ENCODE results near the gene ATP1B1. TPM values are rescaled to one million over a fixed set of nuclear protein-coding genes. Genes with fewer than 3 reads are reported as not detected.

The ATP1B1 gene
- total RNA-seq, 1 donor from 2014 or later: 108 TPM

GRCh38 chr1:169081503-169082123 lies 24.9 kb upstream of the ATP1B1 start:
- no peak overlapping the region for H3K27ac Mint-ChIP-seq
- H3K27me3 Mint-ChIP-seq: no peaks in the 10 kb centered on the region
- H3K4me1 Mint-ChIP-seq (ENCODE audit: low read depth): peaks cover 14% of the 10 kb centered on the region
- H3K9me3 Mint-ChIP-seq (ENCODE audit: low read depth): no peaks in the 10 kb centered on the region
- H3K4me3 Mint-ChIP-seq (ENCODE audit: low read depth): no peak overlapping the region
- TF ChIP-seq CTCF (IDR thresholded peaks at IDR 0.05; ENCODE audit: unreplicated experiment): no peak
- no peak for DNase-seq (ENCODE audit: low spot score, unreplicated experiment)
- no peaks in the 10 kb centered on the region for H3K36me3 Mint-ChIP-seq (ENCODE audit: insufficient read depth)

- no peaks in the 10 kb centered on the region for H3K9me3 Mint-ChIP-seq (ENCODE audit: low read depth)
- H3K27ac Mint-ChIP-seq: peak overlapping the region; percentile 8
- no peak overlapping the region for H3K4me3 Mint-ChIP-seq (ENCODE audit: low read depth)
- no peak for TF ChIP-seq CTCF (IDR thresholded peaks at IDR 0.05; ENCODE audit: unreplicated experiment)
- DNase-seq (ENCODE audit: low spot score, unreplicated experiment): no peak
- no peaks in the 10 kb centered on the region for H3K27me3 Mint-ChIP-seq
- H3K36me3 Mint-ChIP-seq (ENCODE audit: insufficient read depth): no peaks in the 10 kb centered on the region
- H3K4me1 Mint-ChIP-seq (ENCODE audit: low read depth): peaks cover 37% of the 10 kb centered on the region
These were observed 20.6 kb upstream of the ATP1B1 start for GRCh38 chr1:169085911-169086310.

- H3K36me3 Mint-ChIP-seq (ENCODE audit: insufficient read depth): no peaks in the 10 kb centered on the region
- H3K27ac Mint-ChIP-seq: no peak overlapping the region
- H3K4me3 Mint-ChIP-seq (ENCODE audit: low read depth): no peak overlapping the region
- no peak for DNase-seq (ENCODE audit: low spot score, unreplicated experiment)
- H3K27me3 Mint-ChIP-seq: no peaks in the 10 kb centered on the region
- H3K9me3 Mint-ChIP-seq (ENCODE audit: low read depth): no peaks in the 10 kb centered on the region
- H3K4me1 Mint-ChIP-seq (ENCODE audit: low read depth): peaks cover 37% of the 10 kb centered on the region
- no peak for TF ChIP-seq CTCF (IDR thresholded peaks at IDR 0.05; ENCODE audit: unreplicated experiment)
These were observed 19.7 kb upstream of the ATP1B1 start for GRCh38 chr1:169086603-169087455.

- no peaks in the 10 kb centered on the region for H3K27me3 Mint-ChIP-seq
- no peak overlapping the region for H3K4me3 Mint-ChIP-seq (ENCODE audit: low read depth)
- H3K27ac Mint-ChIP-seq: no peak overlapping the region
- H3K9me3 Mint-ChIP-seq (ENCODE audit: low read depth): no peaks in the 10 kb centered on the region
- no peak for DNase-seq (ENCODE audit: low spot score, unreplicated experiment)
- H3K36me3 Mint-ChIP-seq (ENCODE audit: insufficient read depth): no peaks in the 10 kb centered on the region
- TF ChIP-seq CTCF (IDR thresholded peaks at IDR 0.05; ENCODE audit: unreplicated experiment): no peak
- H3K4me1 Mint-ChIP-seq (ENCODE audit: low read depth): peaks cover 37% of the 10 kb centered on the region
These were observed 18.6 kb upstream of the ATP1B1 start for GRCh38 chr1:169087876-169088275.

- H3K9me3 Mint-ChIP-seq (ENCODE audit: low read depth): no peaks in the 10 kb centered on the region
- DNase-seq (ENCODE audit: low spot score, unreplicated experiment): no peak
- H3K27me3 Mint-ChIP-seq: peaks cover 3% of the 10 kb centered on the region
- H3K4me1 Mint-ChIP-seq (ENCODE audit: low read depth): peaks cover 38% of the 10 kb centered on the region
- no peak overlapping the region for H3K4me3 Mint-ChIP-seq (ENCODE audit: low read depth)
- no peak for TF ChIP-seq CTCF (IDR thresholded peaks at IDR 0.05; ENCODE audit: unreplicated experiment)
- H3K36me3 Mint-ChIP-seq (ENCODE audit: insufficient read depth): no peaks in the 10 kb centered on the region
- H3K27ac Mint-ChIP-seq: peak overlapping the region; percentile 9
These were observed 16.7 kb upstream of the ATP1B1 start for GRCh38 chr1:169089776-169090175.

Measured in progenitor cell of endocrine pancreas (in vitro differentiated cells).